Fibroblast of pulmonary artery (primary cell): ENCODE data around the gene ZYX.
"Not testable (repeated sequence)": the region's sequence is repeated elsewhere in the genome, so short reads cannot be mapped to it uniquely, and the experiment has no call there.

Experiments
- DNase-seq: peaks from one replicate; pipeline ENCODE4 v3.0.0-alpha.2; 2010; ENCODE audit warnings: low read depth
- H3K4me3 ChIP-seq: replicated peaks from 2 replicates; pipeline ENCODE4 v1.5.1; 2011; ENCODE audit warnings: low read depth, mild to moderate bottlenecking, control low read depth, low read length, moderate library complexity
- CTCF ChIP-seq: IDR thresholded peaks from 2 replicates; pipeline ENCODE4 v1.5.1; 2011; ENCODE audit warnings: mild to moderate bottlenecking, control low read depth, low read length, inconsistent platforms; ENCODE audit errors: missing control alignments

ZYX gene

GRCh38 chr7:143408686-143409561, 27.8 kb downstream of the ZYX start, which contains the start of gene EPHA1:
EPHA1 (minus strand) TSS chr7:143408856; CDS start chr7:143408805, 51 bp downstream.
- no peak for DNase-seq
- peak; percentile 16 for TF ChIP-seq CTCF
- H3K4me3 ChIP-seq = no peak within 1 kb of the TSS

- no peak for TF ChIP-seq CTCF
- peak; percentile 88 for DNase-seq
- H3K4me3 ChIP-seq = no peak overlapping the region
Measured at GRCh38 chr7:143410521-143411004, 29.4 kb downstream of the ZYX start.

DNA sequence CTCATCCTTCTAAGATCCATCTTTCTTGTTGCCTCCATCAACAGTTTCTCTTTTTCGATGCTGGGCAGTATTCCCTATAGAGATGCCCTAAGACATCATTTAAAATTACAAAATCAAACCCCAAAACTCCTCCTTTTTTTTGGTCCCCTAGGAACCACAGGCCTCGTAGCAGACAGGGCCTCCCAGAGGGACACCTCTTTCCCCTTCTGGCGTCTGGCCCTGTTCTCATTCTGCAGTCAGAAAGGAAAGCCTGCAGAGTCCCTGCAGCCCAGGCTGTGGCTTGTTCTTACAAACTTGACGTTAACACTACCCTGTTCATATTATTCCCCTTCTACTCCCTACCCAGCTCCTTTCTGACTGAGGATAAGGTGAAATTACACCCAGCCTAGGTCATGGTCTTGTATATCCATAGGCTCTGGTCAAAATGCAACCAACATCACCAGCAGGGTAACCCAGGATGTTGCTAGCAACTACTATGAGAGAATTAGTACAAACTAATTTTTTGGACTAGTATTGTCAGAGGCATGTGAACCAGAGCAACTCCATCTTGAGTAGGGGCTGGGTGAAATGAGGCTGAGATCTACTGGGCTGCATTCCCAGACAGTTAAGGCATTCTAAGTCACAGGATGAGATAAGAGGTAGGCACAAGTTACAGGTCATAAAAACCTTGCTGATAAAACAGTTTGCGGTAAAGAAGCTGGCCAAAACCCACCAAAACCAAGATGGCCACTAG, 31.0 kb downstream of the ZYX start:
- DNase-seq = no peak
- H3K4me3 ChIP-seq = no peak overlapping the region
- no peak for TF ChIP-seq CTCF

GRCh38 chr7:143413123-143413522, 32.0 kb downstream of the ZYX start:
- DNase-seq = no peak
- no peak overlapping the region for H3K4me3 ChIP-seq
- TF ChIP-seq CTCF = no peak

DNA sequence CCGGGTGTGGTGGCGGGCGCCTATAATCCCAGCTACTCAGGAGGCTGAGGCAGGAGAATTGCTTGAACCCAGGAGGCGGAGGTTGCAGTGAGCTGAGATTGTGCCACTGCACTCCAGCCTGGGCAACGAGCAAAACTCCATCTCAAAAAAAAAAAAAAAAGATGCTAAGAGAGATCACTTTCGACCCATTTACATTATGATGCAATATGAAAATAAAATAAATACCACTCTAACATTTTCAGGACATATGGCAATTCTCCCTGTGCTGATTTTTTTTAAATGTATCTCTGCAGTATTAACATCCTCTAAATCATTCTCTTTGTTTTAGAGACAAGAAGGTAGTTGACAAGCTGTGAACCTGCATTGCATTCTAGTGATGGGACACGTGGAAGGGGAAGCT, 34.1 kb downstream of the ZYX start:
- not testable (repeated sequence) for H3K4me3 ChIP-seq, DNase-seq

GRCh38 chr7:143415742-143416397, 34.7 kb downstream of the ZYX start:
- no peak for TF ChIP-seq CTCF
- peak; percentile 64 for DNase-seq
- no peak overlapping the region for H3K4me3 ChIP-seq
